LNCaP clone FGC (cell line): ENCODE data around the gene TTC21A.
A peak's percentile ranks its signal among the peaks of the same experiment; 100 is the strongest.

Experiments
- DNase-seq: peaks from one replicate; pipeline ENCODE4 v3.0.0-alpha.2; 2011; ENCODE audit warnings: low read depth
- H3K4me3 ChIP-seq: 2 replicates; pipeline ENCODE4 v1.5.1; 2011; ENCODE audit warnings: mild to moderate bottlenecking, low read depth, low read length, control low read depth
- CTCF ChIP-seq: IDR thresholded peaks from 2 replicates; pipeline ENCODE4 v1.5.1; 2012; ENCODE audit warnings: mild to moderate bottlenecking; ENCODE audit not compliant: control insufficient read depth, insufficient read depth; ENCODE audit errors: extremely low read depth

The TTC21A gene

GRCh38 chr3:39164414-39164813 is 56.9 kb downstream of the TTC21A start:
- TF ChIP-seq CTCF, result no peak
- H3K4me3 ChIP-seq, result no peak overlapping the region
- DNase-seq, result no peak

GRCh38 chr3:39165518-39165917 is 58.0 kb downstream of the TTC21A start:
- H3K4me3 ChIP-seq, result no peak overlapping the region
- DNase-seq, result no peak
- no peak for TF ChIP-seq CTCF

- TF ChIP-seq CTCF, result no peak
- H3K4me3 ChIP-seq, result no peak overlapping the region
- DNase-seq, result no peak
Observed at GRCh38 chr3:39166134-39166710, 58.7 kb downstream of the TTC21A start.

- H3K4me3 ChIP-seq, result no peak overlapping the region
- TF ChIP-seq CTCF, result no peak
- peak; percentile 84 for DNase-seq
Observed at GRCh38 chr3:39166932-39167532, 59.6 kb downstream of the TTC21A start.

GRCh38 chr3:39168156-39168780 is 60.8 kb downstream of the TTC21A start:
- no peak for TF ChIP-seq CTCF

GRCh38 chr3:39169712-39170111 is 62.2 kb downstream of the TTC21A start:
- no peak for DNase-seq
- no peak overlapping the region for H3K4me3 ChIP-seq
- no peak for TF ChIP-seq CTCF

More at GRCh38 chr3:39168156-39168780, 60.8 kb downstream of the TTC21A start:
- no peak for DNase-seq
- no peak overlapping the region for H3K4me3 ChIP-seq
